PC-9 (cell line): ENCODE measurements around the gene PRAF2. TPM values are rescaled to one million over a fixed set of nuclear protein-coding genes. Genes with fewer than 3 reads are reported as not detected.

Source experiments
- BruUV-seq: library from RNA; stranded (reverse); fragments of 400-500 nt; replicated peaks from 2 replicates; lab custom pipeline; 2021; lab: Mats Ljungman, UMichigan
- CTCF ChIA-PET: fragments of 300-600 bp; sonication (Branson Sonifier 250); formaldehyde crosslinking; loops from one replicate; lab custom pipeline; 2022; ENCODE audit warnings: antibody characterized with exemption; lab: Charles Lee
- POLR2A ChIA-PET: fragments of 300-600 bp; sonication (Branson Sonifier 250); formaldehyde crosslinking; loops from one replicate; lab custom pipeline; 2022; ENCODE audit warnings: antibody characterized with exemption; ENCODE audit not compliant: unreplicated experiment; lab: Charles Lee
- DNase-seq, 2 experiments: peaks; one replicate each; pipeline versions ENCODE4 v3.0.0 to v3.0.0-alpha.2; 2015 to 2022; ENCODE audit warnings: mixed read lengths in 1 of 2
- H2AFZ ChIP-seq: fragments of 200-600 bp; sonication (generic); 2 replicates; pipeline ENCODE4 v1.8.1; 2017; ENCODE audit warnings: antibody characterized with exemption
- H3F3A ChIP-seq: fragments of 200-600 bp; sonication (generic); 2 replicates; pipeline ENCODE4 v1.8.1; 2017; ENCODE audit warnings: antibody characterized with exemption, mild to moderate bottlenecking, low read depth; ENCODE audit not compliant: insufficient read depth
- H3K27ac ChIP-seq: fragments of 200-600 bp; sonication (generic); 2 replicates; pipeline ENCODE4 v1.6.1; 2016; ENCODE audit warnings: mixed run types
- H3K27me3 ChIP-seq: fragments of 200-600 bp; sonication (generic); 2 replicates; pipeline ENCODE4 v1.6.1; 2016; ENCODE audit warnings: low read depth, mixed run types; ENCODE audit not compliant: insufficient read depth
- H3K36me3 ChIP-seq: fragments of 200-600 bp; sonication (generic); 2 replicates; pipeline ENCODE4 v1.6.1; 2016; ENCODE audit warnings: low read depth, mixed run types
- H3K4me1 ChIP-seq: fragments of 200-600 bp; sonication (generic); replicated peaks from 2 replicates; pipeline ENCODE4 v1.6.1; 2016; ENCODE audit warnings: mixed run types; ENCODE audit not compliant: insufficient read depth
- H3K4me2 ChIP-seq: fragments of 200-600 bp; sonication (generic); 2 replicates; pipeline ENCODE4 v1.6.1; 2017; ENCODE audit warnings: mixed run types
- H3K4me3 ChIP-seq: fragments of 200-600 bp; sonication (generic); 2 replicates; pipeline ENCODE4 v1.6.1; 2016; ENCODE audit warnings: mixed run types
- H3K79me2 ChIP-seq: fragments of 200-600 bp; sonication (generic); 2 replicates; pipeline ENCODE4 v1.6.1; 2017; ENCODE audit warnings: low read depth, mixed run types
- H3K9me2 ChIP-seq: fragments of 200-600 bp; sonication (generic); 2 replicates; pipeline ENCODE4 v1.8.1; 2017; ENCODE audit warnings: mild to moderate bottlenecking; ENCODE audit not compliant: insufficient read depth
- H3K9me3 ChIP-seq: fragments of 200-600 bp; sonication (generic); 2 replicates; pipeline ENCODE4 v1.8.1; 2016; ENCODE audit warnings: low read depth; ENCODE audit not compliant: insufficient read depth
- H4K20me1 ChIP-seq: fragments of 200-600 bp; sonication (generic); 2 replicates; pipeline ENCODE4 v1.8.1; 2017; ENCODE audit not compliant: insufficient read depth
- EZH2 ChIP-seq: fragments of 200-600 bp; sonication (generic); IDR thresholded peaks from 2 replicates; pipeline ENCODE4 v1.8.0; 2017; ENCODE audit warnings: antibody characterized with exemption, low read depth
- intact Hi-C: fragments of 100-400 bp; cut with micrococcal nuclease; formaldehyde crosslinking; loops from one replicate; pipeline ENCODE4 v1.10.0; 2022; ENCODE audit not compliant: unreplicated experiment
- total RNA-seq: library from RNA; stranded (reverse); gene quantifications from 2 replicates; pipeline ENCODE4 v1.2.3, GENCODE V29; 2021
- TF ChIP-seq, protein P1 (sequence below): fragments of 200-600 bp; sonication (generic); conservative IDR thresholded peaks from 2 replicates; pipeline ENCODE4 v1.6.1; 2017; ENCODE audit warnings: mixed run types, antibody characterized with exemption, mild to moderate bottlenecking, moderate library complexity

PRAF2 gene
- total RNA-seq, 1 experiment from 2014 or later: 12.8 TPM

DNA sequence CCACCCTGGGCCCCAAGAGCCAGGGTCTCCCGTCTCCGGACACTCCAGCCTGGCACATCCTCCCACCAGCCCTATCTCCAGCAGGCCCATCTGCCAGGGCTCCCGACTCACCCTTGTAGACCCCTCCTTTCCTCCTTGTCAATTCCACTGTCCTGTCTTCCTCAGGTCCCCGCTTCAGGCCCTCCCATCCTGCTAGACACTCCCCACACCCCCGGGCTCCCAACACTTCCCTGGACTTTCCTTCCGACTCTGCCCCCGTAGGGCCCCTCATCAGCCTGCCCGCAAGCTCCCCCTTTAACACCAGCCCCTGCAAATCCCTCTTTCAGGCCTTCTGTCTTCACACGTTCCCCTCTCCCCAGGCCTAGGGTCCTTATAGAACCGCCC is 1.1 kb downstream of the PRAF2 start:
- no peaks in the 10 kb centered on the region for H3F3A ChIP-seq
- no peaks in the 10 kb centered on the region for H4K20me1 ChIP-seq
- POLR2A ChIA-PET: interaction anchor here (0.6 kb wide), 1 partner anchor 175 kb away, joined by 3 read pairs; the partner anchor contains the start of genes PQBP1 and TIMM17B
- no peaks in the 10 kb centered on the region for H3K4me1 ChIP-seq
- H2AFZ ChIP-seq: no peak overlapping the region
- H3K27ac ChIP-seq: no peak overlapping the region
- H3K4me2 ChIP-seq: no peak overlapping the region
- no peaks in the 10 kb centered on the region for H3K36me3 ChIP-seq
- H3K27me3 ChIP-seq: no peaks in the 10 kb centered on the region
- intact Hi-C loops: loop anchor here (2.0 kb wide), 1 partner anchor 28 kb away; no protein-coding TSS in a partner anchor
- BruUV-seq: no TSS peak
- TF ChIP-seq, protein P1, sequence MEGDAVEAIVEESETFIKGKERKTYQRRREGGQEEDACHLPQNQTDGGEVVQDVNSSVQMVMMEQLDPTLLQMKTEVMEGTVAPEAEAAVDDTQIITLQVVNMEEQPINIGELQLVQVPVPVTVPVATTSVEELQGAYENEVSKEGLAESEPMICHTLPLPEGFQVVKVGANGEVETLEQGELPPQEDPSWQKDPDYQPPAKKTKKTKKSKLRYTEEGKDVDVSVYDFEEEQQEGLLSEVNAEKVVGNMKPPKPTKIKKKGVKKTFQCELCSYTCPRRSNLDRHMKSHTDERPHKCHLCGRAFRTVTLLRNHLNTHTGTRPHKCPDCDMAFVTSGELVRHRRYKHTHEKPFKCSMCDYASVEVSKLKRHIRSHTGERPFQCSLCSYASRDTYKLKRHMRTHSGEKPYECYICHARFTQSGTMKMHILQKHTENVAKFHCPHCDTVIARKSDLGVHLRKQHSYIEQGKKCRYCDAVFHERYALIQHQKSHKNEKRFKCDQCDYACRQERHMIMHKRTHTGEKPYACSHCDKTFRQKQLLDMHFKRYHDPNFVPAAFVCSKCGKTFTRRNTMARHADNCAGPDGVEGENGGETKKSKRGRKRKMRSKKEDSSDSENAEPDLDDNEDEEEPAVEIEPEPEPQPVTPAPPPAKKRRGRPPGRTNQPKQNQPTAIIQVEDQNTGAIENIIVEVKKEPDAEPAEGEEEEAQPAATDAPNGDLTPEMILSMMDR: no peak
- TF ChIP-seq EZH2: no peak
- CTCF ChIA-PET: no interaction called here
- H3K4me3 ChIP-seq: no peak overlapping the region
- H3K79me2 ChIP-seq: no peaks in the 10 kb centered on the region
- no peaks in the 10 kb centered on the region for H3K9me2 ChIP-seq
- no peaks in the 10 kb centered on the region for H3K9me3 ChIP-seq
- no peak for DNase-seq

DNA sequence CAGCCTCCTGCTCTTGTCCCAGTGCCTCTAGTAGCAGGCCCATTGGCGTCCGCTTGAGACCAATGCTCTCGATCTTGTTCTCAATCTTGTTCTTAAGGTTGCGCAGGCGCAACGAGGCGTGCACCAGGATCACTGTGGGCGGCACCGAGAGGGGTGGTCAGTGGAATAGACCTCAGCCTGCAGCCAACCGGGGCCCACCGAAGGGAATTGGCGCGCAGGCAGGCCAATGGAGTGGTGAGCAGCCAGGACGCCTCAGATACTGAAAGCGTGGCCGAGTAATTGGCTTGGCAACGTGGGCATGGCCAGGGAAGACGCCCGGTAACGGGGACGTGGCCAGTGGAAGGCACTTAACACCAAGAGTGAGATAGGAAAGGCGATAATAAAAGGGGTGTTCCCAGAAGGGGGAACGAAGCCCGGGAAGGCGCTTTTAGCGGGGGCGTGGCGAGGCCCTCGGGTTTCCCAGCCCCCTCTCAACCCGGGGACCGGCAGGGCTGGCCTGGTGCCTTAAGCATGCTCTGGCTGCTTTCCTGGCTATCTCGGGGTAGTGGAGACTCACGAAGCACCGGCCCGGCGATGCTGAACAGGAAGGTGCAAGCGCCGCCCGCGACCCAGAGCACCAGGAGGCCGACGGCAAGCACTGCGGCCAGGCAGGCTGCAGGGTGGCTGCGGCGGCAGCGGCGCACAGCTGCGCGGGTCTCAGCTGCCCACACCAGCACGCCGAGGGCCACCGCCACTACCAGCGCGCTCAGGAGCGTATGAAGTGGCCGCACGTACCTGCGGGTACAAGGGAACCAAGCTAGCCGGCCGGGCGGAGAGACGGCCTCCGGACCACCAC is 1.7 kb downstream of the PRAF2 start:
- Histone ChIP-seq H3K36me3 (no peaks in the 10 kb centered on the region), H3K27ac (no peak overlapping the region), H3K27me3 (no peaks in the 10 kb centered on the region), H3F3A (no peaks in the 10 kb centered on the region), H3K9me3 (no peaks in the 10 kb centered on the region), H3K79me2 (no peaks in the 10 kb centered on the region), H2AFZ (no peak overlapping the region), H3K9me2 (no peaks in the 10 kb centered on the region), H3K4me2 (no peak overlapping the region), H3K4me3 (no peak overlapping the region), H3K4me1 (no peaks in the 10 kb centered on the region), H4K20me1 (no peaks in the 10 kb centered on the region)
- intact Hi-C loops: loop anchor here (2.0 kb wide), 1 partner anchor 29 kb away; no protein-coding TSS in a partner anchor
- no peak for DNase-seq
- CTCF ChIA-PET: no interaction called here
- TF ChIP-seq, protein P1: no peak
- no peak for TF ChIP-seq EZH2
- POLR2A ChIA-PET: interaction anchor here (0.6 kb wide), 1 partner anchor 175 kb away, joined by 3 read pairs; the partner anchor contains the start of genes PQBP1 and TIMM17B
- no TSS peak for BruUV-seq

DNA sequence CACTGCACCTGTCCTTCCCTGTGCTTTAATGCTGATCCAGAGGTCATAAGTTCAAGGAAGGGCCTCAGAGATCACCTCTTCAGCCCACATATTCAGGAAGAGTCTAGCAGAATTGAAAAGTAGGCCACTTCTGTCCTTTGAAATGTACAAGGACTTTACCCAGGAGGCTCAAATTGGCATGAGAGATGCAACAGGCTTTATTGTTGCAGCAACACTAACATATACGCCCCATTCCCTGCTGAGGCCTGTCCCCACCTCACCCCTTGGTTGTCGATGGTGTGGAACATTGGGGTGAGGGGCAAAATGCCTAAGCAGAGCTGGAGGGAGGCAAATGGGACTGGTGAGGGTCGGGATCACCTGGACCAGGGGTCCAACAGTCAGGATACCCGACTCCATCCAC is 2.8 kb downstream of the PRAF2 start:
- Histone ChIP-seq H3K79me2 (no peaks in the 10 kb centered on the region), H3K36me3 (no peaks in the 10 kb centered on the region), H3K27me3 (no peaks in the 10 kb centered on the region), H3K9me2 (no peaks in the 10 kb centered on the region), H4K20me1 (no peaks in the 10 kb centered on the region), H3K4me1 (no peaks in the 10 kb centered on the region), H3K4me2 (no peak overlapping the region), H3K27ac (no peak overlapping the region), H3K9me3 (no peaks in the 10 kb centered on the region), H3K4me3 (no peak overlapping the region), H2AFZ (no peak overlapping the region), H3F3A (no peaks in the 10 kb centered on the region)
- TF ChIP-seq EZH2: no peak
- TF ChIP-seq, protein P1: no peak
- BruUV-seq: no TSS peak
- ChIA-PET CTCF (no interaction called here), POLR2A (no interaction called here)
- DNase-seq: no peak
- intact Hi-C loops: no loop called here
